HepG2 (cell line): ENCODE measurements around the gene FOXA1. TPM values are rescaled to one million over a fixed set of nuclear protein-coding genes. Genes with fewer than 3 reads are reported as not detected.

Source experiments
- ARNT ChIP-seq: fragments of 450-650 bp; IDR thresholded peaks from 2 replicates; pipeline ENCODE4 v1.6.1; 2017
- CBFB ChIP-seq: sonication (generic); formaldehyde crosslinking; IDR thresholded peaks from 2 replicates; pipeline ENCODE4 v1.4.0; 2020; ENCODE audit warnings: missing genetic modification reagents
- CBX1 ChIP-seq: IDR thresholded peaks from one replicate; pipeline ENCODE4 v1.6.1; 2016; ENCODE audit warnings: antibody characterized with exemption, low read depth
- CEBPB ChIP-seq: IDR thresholded peaks from 2 replicates; pipeline ENCODE4 v1.6.1; 2011; ENCODE audit warnings: low read depth, low read length, improper control_type of control experiment, borderline replicate concordance
- HNF4G ChIP-seq, 2 experiments: sonication (generic) in 1 of 2; formaldehyde crosslinking in 1 of 2; IDR thresholded peaks; 2 replicates each; pipeline versions ENCODE4 v1.4.0 to v1.6.1; 2011 to 2020; ENCODE audit warnings: borderline replicate concordance in 2 of 2, low read depth in 2 of 2, mild to moderate bottlenecking in 2 of 2, low read length in 1 of 2, missing genetic modification reagents in 1 of 2, moderate library complexity in 1 of 2
- KAT8 ChIP-seq: IDR thresholded peaks from 2 replicates; pipeline ENCODE4 v1.6.1; 2016; ENCODE audit warnings: missing genetic modification reagents, missing compliant biosample characterization
- KDM3A ChIP-seq: IDR thresholded peaks from 2 replicates; pipeline ENCODE4 v1.6.1; 2018; ENCODE audit warnings: low read depth, missing compliant biosample characterization
- SAFB2 ChIP-seq: sonication (generic); formaldehyde crosslinking; IDR thresholded peaks from 2 replicates; pipeline ENCODE4 v1.5.1; 2020; ENCODE audit warnings: missing genetic modification reagents, low read depth, mild to moderate bottlenecking, borderline replicate concordance
- ZBED4 ChIP-seq: sonication (generic); formaldehyde crosslinking; IDR thresholded peaks from 2 replicates; pipeline ENCODE4 v1.4.0; 2020; ENCODE audit warnings: missing genetic modification reagents, borderline replicate concordance
- ZBTB40 ChIP-seq, 2 experiments: fragments of 450-650 bp in 1 of 2; sonication (generic) in 1 of 2; formaldehyde crosslinking in 1 of 2; IDR thresholded peaks; 2 replicates each; pipeline versions ENCODE4 v1.6.1 to v1.8.0; 2016 to 2022; ENCODE audit warnings: antibody characterized with exemption in 1 of 2, mild to moderate bottlenecking in 1 of 2, missing genetic modification reagents in 1 of 2
- ZMYM4 ChIP-seq: sonication (generic); formaldehyde crosslinking; IDR thresholded peaks from 2 replicates; pipeline ENCODE4 v1.8.1; 2023; ENCODE audit warnings: mild to moderate bottlenecking, missing genetic modification reagents
- ZNF275 ChIP-seq: sonication (generic); formaldehyde crosslinking; IDR thresholded peaks from 2 replicates; pipeline ENCODE4 v1.8.0; 2022; ENCODE audit warnings: missing genetic modification reagents, mild to moderate bottlenecking, inconsistent platforms, borderline replicate concordance
- ZNF839 ChIP-seq: sonication (generic); formaldehyde crosslinking; IDR thresholded peaks from 2 replicates; pipeline ENCODE4 v1.4.0; 2020; ENCODE audit warnings: missing genetic modification reagents, mild to moderate bottlenecking, borderline replicate concordance
- polyA plus RNA-seq, 8 experiments: library from polyadenylated mRNA; depleted of rRNA in 3 of 8; stranded (reverse) in 7 of 8; unstranded in 1 of 8; fragments of >200 nt; fragmentation: Illumina TruSeq in 4 of 8; extraction: Trizol in 4 of 8; gene quantifications; 2 replicates each; pipeline versions ENCODE4 v1.2.1 to v1.2.3, GENCODE V29; 2011 to 2016; ENCODE audit warnings: low read depth in 4 of 8, missing spikeins in 1 of 8, mixed read lengths in 1 of 8; ENCODE audit not compliant: insufficient read depth in 1 of 8
- total RNA-seq, 5 experiments: library from RNA; depleted of rRNA; stranded (reverse); fragments of >200 nt; fragmentation: Illumina TruSeq; extraction: Trizol; gene quantifications; 2 replicates each; pipeline ENCODE4 v1.2.3, GENCODE V29; 2016; ENCODE audit warnings: low read depth in 1 of 5

FOXA1 gene
- total and polyA plus RNA-seq, 2 of the 13 experiments (the other 11 are each of a cell fraction or from before 2014, with no cell fraction given) = 43.4 to 58.6 TPM

- TF ChIP-seq HNF4G (IDR thresholded peaks at IDR 0.05; ENCODE audit: borderline replicate concordance, low read depth, low read length) (peak; percentile 92), HNF4G (CRISPR knock-in tag; IDR thresholded peaks at IDR 0.05; ENCODE audit: borderline replicate concordance, low read depth) (peak; percentile 94), CEBPB (no peak), KDM3A (peak; percentile 56; the same call in 1 of the 2 replicates), ZNF839 (CRISPR knock-in tag) (peak; percentile 23; the same call in 1 of the 2 replicates), KAT8 (CRISPR knock-in tag) (peak; percentile 81), ZMYM4 (CRISPR knock-in tag) (peak; percentile 98), ARNT (no peak), SAFB2 (CRISPR knock-in tag) (no peak), CBX1 (no peak), ZBTB40 (IDR thresholded peaks at IDR 0.05) (no peak), ZBTB40 (CRISPR knock-in tag; IDR thresholded peaks at IDR 0.05) (peak; percentile 93; the same call in 1 of the 2 replicates), ZBED4 (peak; percentile 83; the same call in 1 of the 2 replicates), ZNF275 (peak; percentile 96), CBFB (CRISPR knock-in tag) (peak; percentile 63)
Observed at GRCh38 chr14:37602605-37603453, 7.8 kb upstream of the FOXA1 start (continued).
